Thyroid gland (tissue), 4 donors: ENCODE data around the gene NUP93. TPM values are rescaled to one million over a fixed set of nuclear protein-coding genes. Genes with fewer than 3 reads are reported as not detected.
A peak's percentile ranks its signal among the peaks of the same experiment; 100 is the strongest.
"Not testable (repeated sequence)": the region's sequence is repeated elsewhere in the genome, so short reads cannot be mapped to it uniquely, and the experiment has no call there.

Experiments used
- DNase-seq, 2 donors: peaks; one replicate each; pipeline ENCODE4 v3.0.0-alpha.2; 2019
- H3K27ac ChIP-seq, 3 donors: fragments of 200-600 bp; sonication (generic); 1 replicate in 2 of 3; 2 replicates in 1 of 3; pipeline ENCODE4 v1.5.1; 2016 to 2019; ENCODE audit warnings: mild to moderate bottlenecking in 1 of 3, moderate library complexity in 1 of 3
- H3K27me3 ChIP-seq: fragments of 200-600 bp; sonication (generic); one replicate; pipeline ENCODE4 v1.5.1; 2019
- H3K36me3 ChIP-seq, 2 donors: fragments of 200-600 bp; sonication (generic); one replicate each; pipeline ENCODE4 v1.5.1; 2016 to 2019
- H3K4me1 ChIP-seq, 2 donors: fragments of 200-600 bp; sonication (generic); one replicate each; pipeline ENCODE4 v1.5.1; 2017 to 2019
- H3K4me3 ChIP-seq, 3 donors: fragments of 200-600 bp; sonication (generic); replicated peaks in 1 of 3; 1 replicate in 2 of 3; 2 replicates in 1 of 3; pipeline ENCODE4 v1.5.1; 2016; ENCODE audit warnings: mild to moderate bottlenecking in 1 of 3
- H3K9me3 ChIP-seq: fragments of 200-600 bp; sonication (generic); one replicate; pipeline ENCODE4 v1.5.1; 2017
- CTCF ChIP-seq, 6 experiments: fragments of 200-600 bp in 3 of 6; fragments of 450-650 bp in 3 of 6; sonication (generic) in 3 of 6; IDR thresholded peaks; one replicate each; pipeline ENCODE4 v1.5.1; 2016 to 2019; ENCODE audit warnings: antibody characterized with exemption in 6 of 6, mild to moderate bottlenecking in 2 of 6, inconsistent platforms in 1 of 6, moderate library complexity in 1 of 6
- POLR2A ChIP-seq, 2 donors: fragments of 450-650 bp; IDR thresholded peaks; one replicate each; pipeline ENCODE4 v1.6.1; 2017; ENCODE audit warnings: antibody characterized with exemption in 2 of 2, mild to moderate bottlenecking in 2 of 2, moderate library complexity in 1 of 2
- WGBS, 2 donors: methylation state at CpG; one replicate each; pipeline ENCODE4 v1.1.5; 2017; 5-methylcytosine and 5-hydroxymethylcytosine counted together
- intact Hi-C: fragments of 100-400 bp; cut with DNase I; formaldehyde crosslinking; loops from one replicate; pipeline ENCODE4 v1.15.1; 2023
- total RNA-seq, 4 donors: library from RNA; depleted of rRNA; stranded (reverse); fragments of >200 nt; gene quantifications; one replicate each; pipeline ENCODE4 v1.2.3, GENCODE V29; 2016

The NUP93 gene
- total RNA-seq, 4 donors from 2014 or later: 70.1 to 150 (median 97.4) TPM

GRCh38 chr16:56864960-56865359 lies 135.0 kb downstream of the NUP93 start, which contains the start of gene SLC12A3:
Gene SLC12A3 (plus strand): TSS chr16:56865207. CDS start chr16:56865236, 29 bp downstream.
- intact Hi-C loops: loop anchor here (5.0 to 10.0 kb wide), 2 partner anchors 87 to 180 kb away; no protein-coding TSS in a partner anchor
- Histone ChIP-seq H3K4me3 (no peak within 1 kb of the TSS), H3K27ac (no peak within 1 kb of the TSS), H3K9me3 (no peaks in the 10 kb centered on the region), H3K4me1 (peaks cover 6 to 7% of the 10 kb centered on the region in 2 donors), H3K27me3 (no peaks in the 10 kb centered on the region), H3K36me3 (no peaks in the 10 kb centered on the region)
- no peak for TF ChIP-seq CTCF (IDR thresholded peaks at IDR 0.05)
- TF ChIP-seq POLR2A (IDR thresholded peaks at IDR 0.05): no peak
- no peak for DNase-seq
- WGBS, 2 donors: 71 to 84% methylated on average over 9 to 10 of the region's 12 CpGs

GRCh38 chr16:56865394-56866062 lies 135.6 kb downstream of the NUP93 start:
- peaks cover 6 to 7% of the 10 kb centered on the region in 2 donors for H3K4me1 ChIP-seq
- no peak overlapping the region for H3K4me3 ChIP-seq
- no peaks in the 10 kb centered on the region for H3K27me3 ChIP-seq
- H3K9me3 ChIP-seq: no peaks in the 10 kb centered on the region
- intact Hi-C loops: loop anchor here (5.0 to 10.0 kb wide), 2 partner anchors 87 to 179 kb away; no protein-coding TSS in a partner anchor
- TF ChIP-seq CTCF (IDR thresholded peaks at IDR 0.05): no peak
- TF ChIP-seq POLR2A (IDR thresholded peaks at IDR 0.05): no peak
- H3K36me3 ChIP-seq: no peaks in the 10 kb centered on the region
- no peak for DNase-seq
- no peak overlapping the region for H3K27ac ChIP-seq
- 88 to 89% methylated on average over 8 to 9 of the region's 13 CpGs for WGBS, 2 donors

- Histone ChIP-seq H3K4me1 (peaks cover 6 to 7% of the 10 kb centered on the region in 2 donors), H3K27me3 (no peaks in the 10 kb centered on the region), H3K9me3 (no peaks in the 10 kb centered on the region), H3K27ac (no peak overlapping the region), H3K4me3 (no peak overlapping the region), H3K36me3 (no peaks in the 10 kb centered on the region)
- WGBS, 2 donors: 48 to 60% methylated on average over 16 to 18 of the region's 23 CpGs
- peak; percentile 32 to 35 for DNase-seq
- TF ChIP-seq POLR2A (IDR thresholded peaks at IDR 0.05) (no peak), CTCF (IDR thresholded peaks at IDR 0.05) (peak; percentile 58 to 79 (median 71))
- intact Hi-C loops: loop anchor here (5.0 to 10.0 kb wide), 2 partner anchors 85 to 178 kb away; no protein-coding TSS in a partner anchor
Measured at GRCh38 chr16:56866955-56867830, 137.3 kb downstream of the NUP93 start.

GRCh38 chr16:56868175-56868574 lies 138.2 kb downstream of the NUP93 start:
- Histone ChIP-seq H3K4me1 (peaks cover 6 to 7% of the 10 kb centered on the region in 2 donors), H3K9me3 (no peaks in the 10 kb centered on the region), H3K27me3 (no peaks in the 10 kb centered on the region), H3K4me3 (no peak overlapping the region), H3K27ac (no peak overlapping the region), H3K36me3 (no peaks in the 10 kb centered on the region)
- intact Hi-C loops: loop anchor here (5.0 to 10.0 kb wide), 2 partner anchors 84 to 177 kb away; no protein-coding TSS in a partner anchor
- WGBS, 2 donors: 87 to 92% methylated on average over 8 to 9 of the region's 9 CpGs
- no peak for DNase-seq
- TF ChIP-seq CTCF (IDR thresholded peaks at IDR 0.05): no peak
- no peak for TF ChIP-seq POLR2A (IDR thresholded peaks at IDR 0.05)

GRCh38 chr16:56868766-56869165 lies 138.8 kb downstream of the NUP93 start:
- not testable (repeated sequence) for H3K27me3 ChIP-seq, H3K4me1 ChIP-seq, DNase-seq, H3K27ac ChIP-seq, H3K9me3 ChIP-seq, H3K36me3 ChIP-seq, H3K4me3 ChIP-seq
- intact Hi-C loops: loop anchor here (5.0 to 10.0 kb wide), 2 partner anchors 84 to 176 kb away; no protein-coding TSS in a partner anchor
- WGBS, 2 donors: 73 to 88% methylated on average over 5 of the region's 5 CpGs
